Spleen (tissue), 7 donors: Measurements from ENCODE around the gene CHST13.

Experiments used
- POLR2A ChIP-seq, 3 donors: fragments of 450-650 bp; IDR thresholded peaks; one replicate each; pipeline ENCODE4 v1.5.1; 2017; ENCODE audit warnings: antibody characterized with exemption in 3 of 3, mild to moderate bottlenecking in 1 of 3
- POLR2AphosphoS5 ChIP-seq, 3 donors: sonication (generic); formaldehyde crosslinking; IDR thresholded peaks; one replicate each; pipeline ENCODE4 v1.5.1; 2017; ENCODE audit warnings: antibody characterized with exemption in 3 of 3
- TF ChIP-seq, protein P1 (sequence below), 11 experiments: fragments of 200-600 bp in 7 of 11; fragments of 450-650 bp in 4 of 11; sonication (generic) in 4 of 11; IDR thresholded peaks in 8 of 11; conservative IDR thresholded peaks in 3 of 11; 1 replicate in 7 of 11; 2 replicates in 4 of 11; pipeline versions ENCODE4 v1.4.0 to v1.8.0; 2016 to 2021; ENCODE audit warnings: antibody characterized with exemption in 11 of 11, inconsistent platforms in 4 of 11, mild to moderate bottlenecking in 1 of 11
- donor health status: DM: no; HTN: no; CAD: no; lungs with moderate emphysema.
- donor health status: DM: no; HTN: no; CAD: no.
- donor health status: DM: no; HTN: no; CAD: no.

DNA sequence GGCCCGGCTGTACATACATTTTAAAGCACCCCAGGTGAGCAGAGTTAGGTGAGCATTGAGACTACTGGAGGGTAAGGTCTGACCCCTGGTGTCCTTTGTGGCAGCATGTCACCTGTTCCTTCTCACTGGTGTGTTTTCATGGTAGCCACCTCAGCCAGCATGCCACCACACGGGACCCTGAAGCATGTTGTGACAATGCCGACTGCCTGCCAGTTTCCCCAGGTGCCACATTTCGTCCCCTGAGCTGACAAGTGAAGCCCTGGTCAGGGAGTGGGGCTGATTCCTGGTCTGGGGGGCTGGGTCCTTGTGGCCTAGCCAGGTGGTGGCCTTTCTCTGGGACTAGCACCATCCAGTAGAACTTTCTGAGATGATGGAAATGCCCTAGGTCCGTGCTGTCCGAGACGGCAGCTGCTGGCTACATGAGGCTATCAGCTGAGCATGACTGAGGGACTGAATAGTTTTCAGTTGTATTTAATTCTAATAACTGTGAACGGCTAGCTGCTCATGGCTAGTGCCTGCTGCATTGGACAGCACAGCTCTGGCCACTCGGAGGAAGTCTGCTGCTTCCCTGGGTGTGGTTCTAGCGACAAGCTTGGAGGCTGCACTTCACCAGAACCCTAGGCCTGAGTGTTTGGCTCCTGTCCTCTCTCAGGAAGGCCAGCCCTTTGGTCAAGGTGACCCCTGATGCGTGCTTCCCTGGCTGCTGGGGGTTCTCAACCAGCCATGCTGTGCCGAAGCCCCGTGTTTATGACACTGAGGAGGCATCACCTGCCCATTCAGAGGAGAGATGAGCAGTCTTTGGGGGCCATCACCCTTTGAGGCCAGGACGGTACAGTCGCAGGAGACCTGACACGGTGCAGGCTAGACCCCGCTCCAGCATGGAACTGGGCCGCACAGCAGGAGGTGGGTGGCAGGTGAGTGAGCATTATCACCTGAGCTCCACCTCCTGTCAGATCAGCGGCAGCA is 30.9 kb downstream of the CHST13 start:
- no peak for TF ChIP-seq POLR2A (IDR thresholded peaks at IDR 0.05)
- TF ChIP-seq, protein P1, sequence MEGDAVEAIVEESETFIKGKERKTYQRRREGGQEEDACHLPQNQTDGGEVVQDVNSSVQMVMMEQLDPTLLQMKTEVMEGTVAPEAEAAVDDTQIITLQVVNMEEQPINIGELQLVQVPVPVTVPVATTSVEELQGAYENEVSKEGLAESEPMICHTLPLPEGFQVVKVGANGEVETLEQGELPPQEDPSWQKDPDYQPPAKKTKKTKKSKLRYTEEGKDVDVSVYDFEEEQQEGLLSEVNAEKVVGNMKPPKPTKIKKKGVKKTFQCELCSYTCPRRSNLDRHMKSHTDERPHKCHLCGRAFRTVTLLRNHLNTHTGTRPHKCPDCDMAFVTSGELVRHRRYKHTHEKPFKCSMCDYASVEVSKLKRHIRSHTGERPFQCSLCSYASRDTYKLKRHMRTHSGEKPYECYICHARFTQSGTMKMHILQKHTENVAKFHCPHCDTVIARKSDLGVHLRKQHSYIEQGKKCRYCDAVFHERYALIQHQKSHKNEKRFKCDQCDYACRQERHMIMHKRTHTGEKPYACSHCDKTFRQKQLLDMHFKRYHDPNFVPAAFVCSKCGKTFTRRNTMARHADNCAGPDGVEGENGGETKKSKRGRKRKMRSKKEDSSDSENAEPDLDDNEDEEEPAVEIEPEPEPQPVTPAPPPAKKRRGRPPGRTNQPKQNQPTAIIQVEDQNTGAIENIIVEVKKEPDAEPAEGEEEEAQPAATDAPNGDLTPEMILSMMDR (IDR thresholded peaks at IDR 0.05 in 8 of 11, conservative IDR thresholded peaks at IDR 0.05 in 3 of 11): no peak
- peak; percentile 13 to 51 (median 25) for TF ChIP-seq POLR2AphosphoS5 (IDR thresholded peaks at IDR 0.05)
